Peyer's patch (tissue), 4 donors: Measurements from ENCODE around the gene MAD1L1. TPM values are rescaled to one million over a fixed set of nuclear protein-coding genes. Genes with fewer than 3 reads are reported as not detected.

Experiments used
- DNase-seq, 3 donors: peaks; one replicate each; pipeline ENCODE4 v3.0.0-alpha.2; 2017 to 2019
- H3K27ac ChIP-seq, 4 donors: fragments of 200-600 bp; sonication (generic); one replicate each; pipeline ENCODE4 v1.5.1; 2016 to 2019
- H3K27me3 ChIP-seq, 2 donors: fragments of 200-600 bp; sonication (generic); one replicate each; pipeline ENCODE4 v1.5.1; 2019
- H3K36me3 ChIP-seq, 3 donors: fragments of 200-600 bp; sonication (generic); one replicate each; pipeline ENCODE4 v1.5.1; 2016 to 2019
- H3K4me1 ChIP-seq, 4 donors: fragments of 200-600 bp; sonication (generic); one replicate each; pipeline ENCODE4 v1.5.1; 2016 to 2019
- H3K4me3 ChIP-seq, 4 donors: fragments of 200-600 bp; sonication (generic); 1 replicate in 3 of 4; 2 replicates in 1 of 4; pipeline ENCODE4 v1.5.1; 2016 to 2019; ENCODE audit warnings: mild to moderate bottlenecking in 1 of 4
- H3K9me3 ChIP-seq, 4 donors: fragments of 200-600 bp; sonication (generic); one replicate each; pipeline ENCODE4 v1.5.1; 2016 to 2019; ENCODE audit warnings: mild to moderate bottlenecking in 1 of 4
- CTCF ChIP-seq, 6 experiments: fragments of 450-650 bp in 4 of 6; fragments of 200-600 bp in 2 of 6; sonication (generic) in 1 of 6; IDR thresholded peaks; one replicate each; pipeline ENCODE4 v1.5.1; 2017 to 2019; ENCODE audit warnings: antibody characterized with exemption in 6 of 6, mild to moderate bottlenecking in 3 of 6, moderate library complexity in 1 of 6
- POLR2A ChIP-seq, 2 donors: fragments of 450-650 bp; IDR thresholded peaks; one replicate each; pipeline ENCODE4 v1.5.1; 2017; ENCODE audit warnings: antibody characterized with exemption in 2 of 2, mild to moderate bottlenecking in 2 of 2, moderate library complexity in 2 of 2
- total RNA-seq, 4 donors: library from RNA; depleted of rRNA; stranded (reverse); fragments of >200 nt; gene quantifications; one replicate each; pipeline ENCODE4 v1.1.0, GENCODE V29; 2016

MAD1L1 gene
- total RNA-seq, 4 donors from 2014 or later: 43.9 to 417 (median 59.1) TPM

GRCh38 chr7:1895664-1896515, 336.9 kb downstream of the MAD1L1 start:
- no peaks in the 10 kb centered on the region for H3K4me1 ChIP-seq
- no peaks in the 10 kb centered on the region for H3K36me3 ChIP-seq
- no peaks in the 10 kb centered on the region for H3K9me3 ChIP-seq
- no peak for DNase-seq
- no peak overlapping the region for H3K27ac ChIP-seq
- no peak overlapping the region for H3K4me3 ChIP-seq
- TF ChIP-seq POLR2A (IDR thresholded peaks at IDR 0.05) (no peak), CTCF (IDR thresholded peaks at IDR 0.05) (no peak)
- H3K27me3 ChIP-seq: no peaks in the 10 kb centered on the region

- no peak for DNase-seq
- Histone ChIP-seq H3K36me3 (no peaks in the 10 kb centered on the region), H3K4me1 (no peaks in the 10 kb centered on the region), H3K9me3 (no peaks in the 10 kb centered on the region), H3K4me3 (no peak overlapping the region), H3K27me3 (no peaks in the 10 kb centered on the region), H3K27ac (no peak overlapping the region)
- TF ChIP-seq CTCF (IDR thresholded peaks at IDR 0.05): no peak
- TF ChIP-seq POLR2A (IDR thresholded peaks at IDR 0.05): no peak
Measured at GRCh38 chr7:1894906-1895663, 337.7 kb downstream of the MAD1L1 start.

GRCh38 chr7:1894313-1894900, 338.3 kb downstream of the MAD1L1 start:
- no peak for TF ChIP-seq CTCF (IDR thresholded peaks at IDR 0.05)
- TF ChIP-seq POLR2A (IDR thresholded peaks at IDR 0.05): no peak
- H3K4me3 ChIP-seq: no peak overlapping the region
- H3K36me3 ChIP-seq: no peaks in the 10 kb centered on the region
- no peaks in the 10 kb centered on the region for H3K27me3 ChIP-seq
- DNase-seq: no peak
- H3K27ac ChIP-seq: no peak overlapping the region
- H3K9me3 ChIP-seq: no peaks in the 10 kb centered on the region
- H3K4me1 ChIP-seq: no peaks in the 10 kb centered on the region

- no peaks in the 10 kb centered on the region for H3K4me1 ChIP-seq
- DNase-seq: no peak
- peaks cover 0 to 1% (median 0%) of the 10 kb centered on the region in 3 donors for H3K36me3 ChIP-seq
- no peaks in the 10 kb centered on the region for H3K9me3 ChIP-seq
- TF ChIP-seq CTCF (IDR thresholded peaks at IDR 0.05) (no peak), POLR2A (IDR thresholded peaks at IDR 0.05) (no peak)
- no peak overlapping the region for H3K27ac ChIP-seq
- no peaks in the 10 kb centered on the region for H3K27me3 ChIP-seq
- H3K4me3 ChIP-seq: no peak overlapping the region
Measured at GRCh38 chr7:1893451-1893850, 339.3 kb downstream of the MAD1L1 start.

- H3K9me3 ChIP-seq: no peaks in the 10 kb centered on the region
- no peak overlapping the region for H3K27ac ChIP-seq
- peaks cover 0 to 6% (median 0%) of the 10 kb centered on the region in 3 donors for H3K36me3 ChIP-seq
- no peaks in the 10 kb centered on the region for H3K4me1 ChIP-seq
- no peak overlapping the region for H3K4me3 ChIP-seq
- no peak for DNase-seq
- H3K27me3 ChIP-seq: no peaks in the 10 kb centered on the region
- no peak for TF ChIP-seq CTCF (IDR thresholded peaks at IDR 0.05)
- no peak for TF ChIP-seq POLR2A (IDR thresholded peaks at IDR 0.05)
Measured at GRCh38 chr7:1893036-1893435, 339.7 kb downstream of the MAD1L1 start.
